GM23338 (cell line): ENCODE data around the gene MAPK14. TPM values are rescaled to one million over a fixed set of nuclear protein-coding genes. Genes with fewer than 3 reads are reported as not detected.

Experiments used
- ATAC-seq: fragments of 200-7000 bp; cut with Tn5 transposase; 3 replicates; pipeline ENCODE4 v1.9.1; 2020
- DNase-seq: peaks from one replicate; pipeline ENCODE4 v3.0.0-alpha.2; 2015; ENCODE audit warnings: low spot score
- H2AFZ ChIP-seq: fragments of 200-600 bp; sonication (generic); 2 replicates; pipeline ENCODE4 v1.8.0; 2016; ENCODE audit warnings: antibody characterized with exemption, mild to moderate bottlenecking, moderate library complexity
- H3F3A ChIP-seq: fragments of 200-600 bp; sonication (generic); replicated peaks from 2 replicates; pipeline ENCODE4 v1.8.0; 2017; ENCODE audit warnings: antibody characterized with exemption, mixed run types, low read depth
- H3K27ac ChIP-seq: fragments of 200-600 bp; sonication (generic); 2 replicates; pipeline ENCODE4 v1.6.1; 2016; ENCODE audit warnings: low read depth
- H3K27me3 ChIP-seq: fragments of 200-600 bp; sonication (generic); 2 replicates; pipeline ENCODE4 v1.8.0; 2016; ENCODE audit warnings: mild to moderate bottlenecking, mixed run types, moderate library complexity; ENCODE audit not compliant: insufficient read depth
- H3K36me3 ChIP-seq: fragments of 200-600 bp; sonication (generic); 2 replicates; pipeline ENCODE4 v1.8.0; 2016; ENCODE audit warnings: mild to moderate bottlenecking; ENCODE audit not compliant: insufficient read depth
- H3K4me1 ChIP-seq: fragments of 200-600 bp; sonication (generic); 2 replicates; pipeline ENCODE4 v1.8.0; 2016; ENCODE audit warnings: mild to moderate bottlenecking, moderate library complexity; ENCODE audit not compliant: insufficient read depth
- H3K4me2 ChIP-seq: fragments of 200-600 bp; sonication (generic); 2 replicates; pipeline ENCODE4 v1.7.1; 2017; ENCODE audit warnings: mixed run types
- H3K4me3 ChIP-seq: fragments of 200-600 bp; sonication (generic); 2 replicates; pipeline ENCODE4 v1.6.1; 2016; ENCODE audit warnings: mixed run types
- H3K79me2 ChIP-seq: fragments of 200-600 bp; sonication (generic); replicated peaks from 2 replicates; pipeline ENCODE4 v1.8.0; 2017; ENCODE audit warnings: mild to moderate bottlenecking; ENCODE audit not compliant: insufficient read depth
- H3K9me2 ChIP-seq: fragments of 200-600 bp; sonication (generic); 2 replicates; pipeline ENCODE4 v1.8.0; 2017; ENCODE audit not compliant: insufficient read depth
- H4K20me1 ChIP-seq: fragments of 200-600 bp; sonication (generic); replicated peaks from 2 replicates; pipeline ENCODE4 v1.8.0; 2017; ENCODE audit warnings: mild to moderate bottlenecking; ENCODE audit not compliant: insufficient read depth
- H3K27ac Mint-ChIP-seq: 2 replicates; pipeline ENCODE4 v1.8.0; 2020; ENCODE audit warnings: inconsistent platforms, mild to moderate bottlenecking, moderate library complexity, mixed read lengths
- H3K27me3 Mint-ChIP-seq: 3 replicates; pipeline ENCODE4 v1.8.0; 2022; ENCODE audit warnings: low read depth, mild to moderate bottlenecking, moderate library complexity, mixed read lengths, inconsistent platforms; ENCODE audit not compliant: insufficient read depth, poor library complexity
- H3K36me3 Mint-ChIP-seq: 3 replicates; pipeline ENCODE4 v1.8.0; 2021; ENCODE audit warnings: low read depth, mild to moderate bottlenecking, inconsistent platforms, moderate library complexity, mixed read lengths
- H3K4me1 Mint-ChIP-seq: 3 replicates; pipeline ENCODE4 v1.8.0; 2020; ENCODE audit warnings: mild to moderate bottlenecking, inconsistent platforms, mixed read lengths
- H3K4me3 Mint-ChIP-seq: 3 replicates; pipeline ENCODE4 v1.8.0; 2021; ENCODE audit warnings: moderate library complexity, mild to moderate bottlenecking, inconsistent platforms, mixed read lengths
- H3K9me3 Mint-ChIP-seq: 3 replicates; pipeline ENCODE4 v1.8.0; 2020; ENCODE audit warnings: moderate library complexity, mild to moderate bottlenecking, inconsistent platforms, mixed read lengths
- CREB1 ChIP-seq: fragments of 250-450 bp; sonication (Bioruptor Pico); IDR thresholded peaks from 2 replicates; pipeline ENCODE4 v1.5.0; 2020; ENCODE audit warnings: low read depth, mild to moderate bottlenecking, moderate library complexity
- CTCF ChIP-seq, 2 experiments: fragments of 200-600 bp in 1 of 2; sonication (generic) in 1 of 2; conservative IDR thresholded peaks; 2 replicates each; pipeline versions ENCODE4 v1.5.1 to v1.6.1; 2016 to 2017; ENCODE audit warnings: antibody characterized with exemption in 2 of 2, low read depth in 2 of 2, mild to moderate bottlenecking in 2 of 2, moderate library complexity in 1 of 2
- ETS1 ChIP-seq: IDR thresholded peaks from 2 replicates; pipeline ENCODE4 v1.6.1; 2016; ENCODE audit warnings: antibody characterized with exemption
- EZH2 ChIP-seq: fragments of 200-600 bp; sonication (generic); IDR thresholded peaks from one replicate; pipeline ENCODE4 v1.8.0; 2017; ENCODE audit warnings: antibody characterized with exemption, mild to moderate bottlenecking, low read depth; ENCODE audit not compliant: unreplicated experiment
- EZH2phosphoT487 ChIP-seq: fragments of 200-600 bp; sonication (generic); IDR thresholded peaks from one replicate; pipeline ENCODE4 v1.8.1; 2018; ENCODE audit warnings: antibody characterized with exemption; ENCODE audit not compliant: unreplicated experiment
- JUNB ChIP-seq: IDR thresholded peaks from one replicate; pipeline ENCODE4 v1.6.1; 2016; ENCODE audit warnings: antibody characterized with exemption; ENCODE audit not compliant: unreplicated experiment
- NANOG ChIP-seq: IDR thresholded peaks from 2 replicates; pipeline ENCODE4 v1.6.1; 2016; ENCODE audit warnings: antibody characterized with exemption, borderline replicate concordance
- POLR2AphosphoS5 ChIP-seq: IDR thresholded peaks from 2 replicates; pipeline ENCODE4 v1.6.1; 2016; ENCODE audit warnings: antibody characterized with exemption, low read depth
- REST ChIP-seq: IDR thresholded peaks from one replicate; pipeline ENCODE4 v1.6.1; 2018; ENCODE audit warnings: antibody characterized with exemption; ENCODE audit not compliant: unreplicated experiment
- polyA plus RNA-seq: library from polyadenylated mRNA; unstranded; fragments of >200 nt; fragmentation: Nextera tagmentation; extraction: Ambion mirVana; gene quantifications from 2 replicates; pipeline ENCODE4 v1.2.1, GENCODE V29; 2016
- total RNA-seq: library from RNA; depleted of rRNA; stranded (reverse); fragments of >200 nt; shearing (Covaris generic); gene quantifications from 2 replicates; pipeline ENCODE4 v1.2.3, GENCODE V29; 2014

The MAPK14 gene
- total and polyA plus RNA-seq, 2 experiments from 2014 or later, result 8.8 to 44.5 TPM

- H3F3A ChIP-seq, result no peaks in the 10 kb centered on the region
- no peak overlapping the region for H3K4me3 ChIP-seq
- H2AFZ ChIP-seq, result no peak overlapping the region
- H3K9me2 ChIP-seq, result no peaks in the 10 kb centered on the region
- peaks cover 12% of the 10 kb centered on the region for H3K4me1 ChIP-seq
- no peak for TF ChIP-seq EZH2
- Mint-ChIP-seq H3K36me3 (no peaks in the 10 kb centered on the region), H3K4me3 (no peak overlapping the region), H3K27me3 (peaks cover 5% of the 10 kb centered on the region), H3K27ac (no peak overlapping the region), H3K9me3 (no peaks in the 10 kb centered on the region), H3K4me1 (peaks cover 22% of the 10 kb centered on the region)
- H4K20me1 ChIP-seq, result no peaks in the 10 kb centered on the region; the same call in 1 of the 2 replicates
- H3K79me2 ChIP-seq, result no peaks in the 10 kb centered on the region
- ATAC-seq, result no peak
- no peak overlapping the region for H3K4me2 ChIP-seq
- H3K36me3 ChIP-seq, result no peaks in the 10 kb centered on the region
- no peak for DNase-seq
- H3K27me3 ChIP-seq, result no peaks in the 10 kb centered on the region
- no peak overlapping the region for H3K27ac ChIP-seq
These were observed 95.1 kb downstream of the MAPK14 start for GRCh38 chr6:36122495-36123269.

GRCh38 chr6:36123270-36124139 lies 95.9 kb downstream of the MAPK14 start:
- DNase-seq (peak; percentile 94), ATAC-seq (peak; percentile 89)
- Histone ChIP-seq H3K79me2 (no peaks in the 10 kb centered on the region), H3K9me2 (no peaks in the 10 kb centered on the region), H3F3A (no peaks in the 10 kb centered on the region), H3K36me3 (no peaks in the 10 kb centered on the region), H2AFZ (no peak overlapping the region), H4K20me1 (no peaks in the 10 kb centered on the region; the same call in 1 of the 2 replicates), H3K4me2 (no peak overlapping the region), H3K4me1 (peaks cover 12% of the 10 kb centered on the region), H3K27me3 (no peaks in the 10 kb centered on the region), H3K4me3 (no peak overlapping the region), H3K27ac (no peak overlapping the region)
- no peak overlapping the region for H3K4me3 Mint-ChIP-seq
- no peak overlapping the region for H3K27ac Mint-ChIP-seq
- no peaks in the 10 kb centered on the region for H3K36me3 Mint-ChIP-seq
- peaks cover 5% of the 10 kb centered on the region for H3K27me3 Mint-ChIP-seq
- H3K4me1 Mint-ChIP-seq, result peaks cover 22% of the 10 kb centered on the region
- no peaks in the 10 kb centered on the region for H3K9me3 Mint-ChIP-seq
- TF ChIP-seq EZH2phosphoT487 (no peak), CTCF (conservative IDR thresholded peaks at IDR 0.05; ENCODE audit: low read depth in 2 of 2) (peak; percentile 64 to 86), REST (no peak), ETS1 (no peak), JUNB (no peak), NANOG (no peak), EZH2 (no peak), CREB1 (CRISPR knock-in tag) (peak; percentile 18; the same call in 1 of the 2 replicates), POLR2AphosphoS5 (0 out of 2 replicates have a peak, but pooled peaks have one; percentile 18)
